HS-5 (cell line): ENCODE measurements around the gene EML4.
A peak's percentile ranks its signal among the peaks of the same experiment; 100 is the strongest.
"Not testable (repeated sequence)": the region's sequence is repeated elsewhere in the genome, so short reads cannot be mapped to it uniquely, and the experiment has no call there.

Source experiments
- DNase-seq: peaks from one replicate; pipeline ENCODE4 v3.0.0-alpha.2; 2012; ENCODE audit warnings: low read depth

The EML4 gene

GRCh38 chr2:42172566-42172965 lies 3.4 kb downstream of the EML4 start:
- DNase-seq: no peak

- not testable (repeated sequence) for DNase-seq
Measured at GRCh38 chr2:42173467-42173866, 4.3 kb downstream of the EML4 start.

GRCh38 chr2:42176992-42177738 lies 8.0 kb downstream of the EML4 start:
- no peak for DNase-seq

- DNase-seq: no peak
Measured at GRCh38 chr2:42178335-42178734, 9.2 kb downstream of the EML4 start.

GRCh38 chr2:42180300-42180699 lies 11.1 kb downstream of the EML4 start:
- DNase-seq: no peak

GRCh38 chr2:42182654-42183308 lies 13.6 kb downstream of the EML4 start:
- no peak for DNase-seq

GRCh38 chr2:42183775-42184174 lies 14.6 kb downstream of the EML4 start:
- no peak for DNase-seq

- DNase-seq: no peak
Measured at GRCh38 chr2:42184346-42184745, 15.2 kb downstream of the EML4 start.

- no peak for DNase-seq
Measured at GRCh38 chr2:42185220-42185921, 16.2 kb downstream of the EML4 start.

GRCh38 chr2:42186366-42186765 lies 17.2 kb downstream of the EML4 start:
- DNase-seq: no peak

GRCh38 chr2:42186945-42187632 lies 17.9 kb downstream of the EML4 start:
- no peak for DNase-seq

GRCh38 chr2:42187886-42188285 lies 18.7 kb downstream of the EML4 start:
- DNase-seq: no peak

GRCh38 chr2:42189235-42189566 lies 20.0 kb downstream of the EML4 start:
- no peak for DNase-seq

- no peak for DNase-seq
Measured at GRCh38 chr2:42190191-42190590, 21.0 kb downstream of the EML4 start.

- DNase-seq: no peak
Measured at GRCh38 chr2:42191285-42192009, 22.3 kb downstream of the EML4 start.

- no peak for DNase-seq
Measured at GRCh38 chr2:42192010-42192373, 22.8 kb downstream of the EML4 start.

- no peak for DNase-seq
Measured at GRCh38 chr2:42192652-42193566, 23.8 kb downstream of the EML4 start.

GRCh38 chr2:42193722-42194187 lies 24.6 kb downstream of the EML4 start:
- no peak for DNase-seq

- DNase-seq: no peak
Measured at GRCh38 chr2:42194428-42194827, 25.3 kb downstream of the EML4 start.

- DNase-seq: peak; percentile 65
Measured at GRCh38 chr2:42195559-42195958, 26.4 kb downstream of the EML4 start.

GRCh38 chr2:42196070-42196402 lies 26.9 kb downstream of the EML4 start:
- DNase-seq: no peak
